Erythroblast (primary cell): ENCODE data around the gene TEKT1.

Experiments
- GATA1 ChIP-seq: IDR thresholded peaks from 2 replicates; pipeline ENCODE4 v1.6.1; 2011; ENCODE audit warnings: low read depth, mild to moderate bottlenecking, control low read depth, low read length, moderate library complexity
- POLR2A ChIP-seq: IDR thresholded peaks from 2 replicates; pipeline ENCODE4 v1.6.1; 2011; ENCODE audit warnings: mild to moderate bottlenecking, low read length

DNA sequence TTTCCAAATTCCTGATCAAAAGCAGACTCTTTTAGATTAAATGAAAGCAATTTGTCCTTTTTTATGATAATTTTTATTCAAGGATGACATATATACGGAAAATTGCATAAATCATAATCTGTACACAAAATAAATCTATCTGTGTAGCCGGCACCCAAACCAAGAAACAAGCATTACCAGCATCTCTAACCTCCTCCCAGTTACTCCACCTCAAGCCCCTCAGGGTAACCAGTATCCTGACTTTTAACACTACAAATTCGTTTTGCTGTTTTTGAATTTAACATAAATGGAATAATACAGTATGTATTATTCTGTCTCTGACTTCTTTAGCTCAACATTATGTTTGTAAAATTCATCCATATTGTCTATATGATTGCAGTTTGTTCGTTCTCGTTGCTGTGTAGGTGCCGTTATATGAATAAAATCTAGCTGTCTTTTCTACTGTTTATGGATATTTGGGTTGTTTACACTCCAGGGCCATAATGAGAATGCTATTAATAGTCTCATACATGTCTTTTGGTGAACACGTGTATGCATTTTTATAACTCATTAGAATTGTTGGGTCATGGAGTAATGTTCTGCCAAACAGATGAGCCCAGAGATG, 1.0 kb downstream of the TEKT1 start:
- TF ChIP-seq POLR2A (no peak), GATA1 (no peak)
